Amniotic epithelial cell (primary cell): ENCODE measurements around the gene S100B.
"Not testable (repeated sequence)": the region's sequence is repeated elsewhere in the genome, so short reads cannot be mapped to it uniquely, and the experiment has no call there.

Source experiments
- DNase-seq: peaks from one replicate; pipeline ENCODE4 v3.0.0-alpha.2; 2010; ENCODE audit warnings: low read depth

S100B gene

DNA sequence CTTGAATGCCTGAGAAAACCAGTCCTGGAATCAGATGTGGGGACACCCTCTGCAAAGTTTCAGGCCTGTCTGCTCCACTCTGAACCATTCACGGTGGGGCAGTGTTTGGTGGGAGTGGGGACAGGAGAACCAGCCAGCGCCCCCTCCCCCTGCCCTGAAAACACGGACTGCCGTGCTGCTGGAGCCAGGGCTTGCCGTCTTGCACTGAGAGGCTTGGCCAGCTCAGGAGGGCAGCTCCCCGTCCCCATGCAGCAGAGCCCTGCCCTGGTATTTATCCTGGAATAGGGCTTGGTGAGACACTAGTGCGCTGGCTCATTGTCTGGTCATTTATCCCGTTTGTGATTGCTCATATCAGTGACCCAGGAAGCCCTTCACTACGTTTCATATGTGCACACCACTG is 3.9 kb downstream of the S100B start:
- DNase-seq: no peak

DNA sequence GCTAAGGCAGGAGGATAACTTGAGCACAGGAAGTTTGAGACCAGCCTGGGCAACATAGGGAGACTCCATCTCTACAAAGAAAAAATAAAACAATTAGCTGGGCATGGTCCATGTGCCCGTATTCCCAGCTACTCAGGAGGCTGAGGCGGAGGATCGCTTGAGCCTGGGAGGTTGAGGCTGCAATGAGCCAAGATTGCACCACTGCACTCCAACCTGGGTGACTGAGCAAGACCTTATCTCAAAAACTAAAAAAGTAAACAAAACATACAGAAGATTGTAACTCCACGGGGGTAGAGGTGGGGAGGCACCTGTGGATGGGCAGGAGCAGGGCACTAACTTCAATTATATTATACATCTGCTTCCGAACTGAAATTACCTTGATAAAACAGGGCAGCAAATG is 4.6 kb downstream of the S100B start:
- DNase-seq: no peak

DNA sequence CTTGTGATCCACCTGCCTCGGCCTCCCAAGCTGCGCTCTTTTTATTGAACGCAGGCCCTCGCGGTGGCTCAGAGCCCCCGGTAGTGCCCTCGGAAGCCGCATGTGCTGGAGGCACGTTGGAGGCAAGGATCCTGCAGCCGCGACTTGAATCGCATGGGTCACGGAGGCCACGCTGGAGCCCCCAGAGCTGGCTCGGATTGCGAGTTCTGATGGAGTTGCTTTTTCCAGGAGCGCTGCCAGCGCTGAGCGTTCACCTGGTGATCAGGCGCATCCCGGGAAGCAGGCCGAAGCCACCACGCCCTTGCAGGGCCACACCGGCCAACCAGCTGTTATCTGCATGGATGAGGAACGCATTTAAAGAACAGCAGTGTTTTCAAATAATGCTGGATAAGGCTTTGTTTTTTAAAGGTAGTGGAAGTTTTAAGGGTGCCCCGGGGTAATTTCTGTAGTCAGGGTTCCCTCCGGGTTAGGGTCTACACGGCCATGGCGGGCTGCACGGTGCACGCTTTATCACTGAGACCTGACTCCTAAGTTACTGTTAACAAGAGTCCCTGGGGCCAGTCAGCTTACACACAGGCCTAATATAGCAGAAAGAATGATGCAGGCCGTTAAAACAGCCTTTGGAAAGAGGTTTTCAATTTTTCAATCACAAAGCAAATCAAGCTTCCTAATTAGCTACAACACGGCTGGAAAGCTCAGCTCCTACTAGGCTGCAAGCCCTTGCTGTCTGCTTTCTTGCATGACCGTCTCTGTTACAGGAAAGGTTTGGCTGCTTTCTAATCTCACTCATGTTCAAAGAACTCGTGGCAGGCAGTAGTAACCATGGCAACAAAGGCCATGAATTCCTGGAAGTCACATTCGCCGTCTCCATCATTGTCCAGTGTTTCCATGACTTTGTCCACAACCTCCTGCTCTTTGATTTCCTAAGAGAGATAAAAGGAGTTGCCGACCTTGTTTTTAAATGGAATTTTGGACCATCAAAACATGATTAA is 6.0 kb downstream of the S100B start:
- DNase-seq: peak; percentile 91

DNA sequence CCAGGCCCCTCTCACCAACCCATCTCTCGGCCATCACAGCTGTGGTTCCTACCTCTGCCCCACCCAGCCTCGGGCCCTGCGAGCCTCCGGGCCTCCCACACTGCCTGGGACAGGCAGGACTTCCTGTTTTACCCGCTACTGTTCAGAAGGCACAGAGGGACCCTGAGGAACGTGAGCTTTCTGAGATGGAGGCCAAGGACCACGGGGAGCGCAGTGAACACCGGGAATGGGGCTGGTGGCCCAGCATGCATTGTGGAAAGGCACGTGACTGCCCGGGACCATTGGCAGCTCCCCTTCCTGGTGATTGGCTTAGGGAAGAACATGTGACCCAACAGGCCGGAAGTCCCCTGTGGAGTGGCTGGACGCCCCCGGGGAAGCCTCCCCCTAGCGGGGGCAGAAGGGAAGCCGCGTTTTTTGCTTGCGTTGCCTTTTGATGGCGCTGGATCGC is 7.0 kb downstream of the S100B start:
- no peak for DNase-seq

DNA sequence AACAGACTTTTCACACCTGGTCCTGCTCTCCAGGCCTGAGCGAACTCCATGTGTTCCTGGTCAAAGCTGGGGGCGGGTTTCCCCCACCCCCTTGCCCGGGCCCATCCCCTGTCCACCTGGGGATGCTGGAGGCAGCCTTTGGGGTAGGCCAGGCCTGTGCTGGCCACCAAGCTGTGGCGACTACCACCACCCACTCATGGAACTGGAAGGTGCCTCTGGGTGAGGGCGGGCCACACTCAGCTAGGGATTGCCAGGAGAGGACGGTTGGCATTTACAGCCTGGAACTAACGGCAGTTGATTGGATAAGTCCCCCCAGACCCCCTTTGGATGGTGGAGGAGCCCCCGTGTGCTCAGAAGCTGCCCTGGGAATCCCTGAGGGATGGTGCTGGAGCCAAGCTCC is 7.9 kb downstream of the S100B start:
- DNase-seq: no peak

DNA sequence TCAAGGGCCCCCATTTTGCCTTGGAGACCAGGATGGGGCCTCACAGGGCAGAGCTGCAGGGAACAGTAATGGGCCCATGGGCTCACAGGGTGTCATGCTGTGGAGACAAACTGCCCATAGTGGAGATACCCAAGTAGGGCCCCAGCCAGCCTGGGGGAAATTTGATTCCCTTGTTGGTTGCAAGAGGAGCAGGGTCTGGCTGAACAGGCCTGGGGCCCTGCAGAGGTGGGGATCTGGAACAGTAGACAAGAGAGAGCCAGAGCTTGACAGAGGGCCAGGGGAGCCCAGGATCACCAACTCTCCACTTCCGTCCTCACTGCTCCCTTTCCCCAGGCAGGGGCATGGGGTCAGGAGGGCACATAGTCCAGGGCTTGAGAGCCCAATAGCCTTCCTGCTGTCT is 8.7 kb downstream of the S100B start:
- DNase-seq: no peak

DNA sequence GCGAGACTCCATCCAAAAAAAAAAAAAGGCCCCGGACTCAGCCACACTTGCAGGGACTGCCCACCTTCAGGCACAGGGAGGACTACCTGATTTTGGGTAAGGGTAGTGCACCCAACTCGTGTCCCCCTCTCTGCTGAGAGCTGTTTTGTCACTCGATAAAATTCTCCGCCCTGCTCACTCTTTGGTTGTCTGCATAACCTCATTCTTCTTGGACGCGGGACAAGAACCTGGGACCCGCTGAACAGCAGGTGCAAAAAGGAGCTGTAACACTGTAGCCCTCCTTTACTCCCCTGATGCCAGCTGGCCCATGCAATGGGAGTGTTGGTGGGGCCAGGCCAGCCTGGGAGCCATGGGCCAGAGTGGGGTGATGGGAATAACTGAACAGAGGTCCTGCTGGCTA is 10.6 kb downstream of the S100B start:
- DNase-seq: no peak

DNA sequence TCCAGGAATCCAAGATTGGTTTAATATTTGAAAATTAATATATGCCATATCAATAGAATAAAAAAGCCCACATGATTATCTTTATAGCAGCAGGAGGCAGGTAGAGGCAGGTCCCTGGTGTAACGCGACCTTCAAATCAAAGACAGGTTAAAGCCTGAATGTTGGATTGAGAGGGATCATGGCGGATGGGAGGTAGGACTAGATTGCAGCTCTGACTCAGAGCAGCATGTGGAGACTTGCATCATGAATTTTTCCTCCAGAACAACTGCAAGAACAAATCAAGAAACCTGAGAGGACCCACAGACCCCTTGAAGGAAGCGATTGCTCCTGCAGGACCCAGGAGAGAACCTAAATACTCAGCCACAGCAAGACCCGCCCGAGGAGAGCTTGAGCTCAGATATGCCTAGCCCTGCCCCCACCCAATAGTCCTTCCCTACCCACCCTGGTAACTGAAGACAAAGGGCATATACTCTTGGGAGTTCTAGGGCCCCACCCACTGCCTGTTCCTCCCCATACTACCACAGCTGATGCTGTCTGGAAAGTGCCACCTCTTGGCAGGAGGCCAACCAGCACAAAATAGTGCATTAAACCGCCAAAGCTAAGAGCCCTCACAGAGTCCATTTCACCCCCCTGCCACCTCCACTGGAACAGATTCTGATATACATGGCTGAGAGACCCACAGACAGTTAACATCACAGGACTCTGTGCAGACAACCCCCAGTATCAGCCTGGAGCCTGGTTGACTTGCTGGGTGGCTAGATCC is 19.5 kb downstream of the S100B start:
- DNase-seq: no peak

DNA sequence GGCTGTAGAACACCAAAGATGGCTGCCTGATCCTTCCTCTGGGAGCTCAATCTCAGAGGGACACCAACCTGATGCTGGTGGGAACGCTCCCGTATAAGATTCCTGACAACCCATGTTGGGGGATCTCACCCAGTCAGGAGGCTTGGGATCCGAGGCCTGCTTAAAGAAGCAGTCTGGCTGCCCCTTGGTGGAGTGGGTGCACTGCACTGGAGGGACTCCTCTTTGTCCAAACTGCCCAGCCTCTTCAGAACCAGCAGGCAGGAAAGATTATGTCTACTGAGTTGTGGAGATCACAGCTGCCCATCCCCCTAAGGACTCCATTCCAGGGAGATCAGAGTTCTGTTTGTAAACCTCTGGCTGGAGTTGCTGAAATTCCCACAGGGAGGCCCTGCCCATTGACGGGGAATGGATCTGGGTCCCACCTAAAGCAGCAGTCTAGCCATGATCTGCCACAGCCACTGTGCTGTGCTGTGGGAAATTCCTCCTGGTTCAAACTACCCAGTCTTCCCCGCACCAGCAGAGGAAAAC is 23.0 kb downstream of the S100B start:
- DNase-seq: no peak

DNA sequence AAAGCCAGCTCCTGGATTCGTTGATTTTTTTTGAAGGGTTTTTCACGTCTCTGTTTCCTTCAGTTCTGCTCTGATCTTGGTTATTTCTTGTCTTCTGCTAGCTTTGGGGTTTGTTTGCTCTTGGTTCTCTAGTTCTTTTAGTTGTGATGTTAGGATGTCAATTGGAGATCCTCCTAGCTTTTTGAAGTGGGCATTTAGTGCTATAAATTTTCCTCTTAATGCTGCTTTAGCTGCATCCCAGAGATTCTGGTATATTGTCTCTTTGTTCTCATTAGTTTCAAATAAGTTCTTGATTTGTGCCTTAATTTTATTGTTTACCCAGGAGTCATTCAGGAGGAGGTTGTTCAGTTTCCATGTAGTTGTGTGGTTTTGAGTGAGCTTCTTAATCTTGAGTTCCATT is 25.5 kb downstream of the S100B start:
- DNase-seq: not testable (repeated sequence)

DNA sequence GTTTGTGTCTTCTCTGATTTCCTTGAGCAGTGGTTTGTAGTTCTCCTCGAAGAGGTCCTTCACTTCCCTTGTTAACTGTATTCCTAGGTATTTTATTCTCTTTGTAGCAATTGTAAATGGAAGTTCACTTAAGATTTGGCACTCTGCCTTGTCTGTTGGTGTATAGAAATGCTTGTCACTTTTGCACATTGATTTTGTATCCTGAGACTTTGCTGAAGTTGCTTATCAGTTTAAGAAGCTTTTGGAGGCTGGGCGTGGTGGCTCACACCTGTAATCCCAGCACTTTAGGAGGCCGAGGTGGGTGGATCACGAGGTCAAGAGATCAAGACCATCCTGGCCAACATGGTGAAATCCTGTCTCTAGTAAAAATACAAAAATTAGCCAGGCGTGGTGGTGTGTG is 27.1 kb downstream of the S100B start:
- DNase-seq: not testable (repeated sequence)

DNA sequence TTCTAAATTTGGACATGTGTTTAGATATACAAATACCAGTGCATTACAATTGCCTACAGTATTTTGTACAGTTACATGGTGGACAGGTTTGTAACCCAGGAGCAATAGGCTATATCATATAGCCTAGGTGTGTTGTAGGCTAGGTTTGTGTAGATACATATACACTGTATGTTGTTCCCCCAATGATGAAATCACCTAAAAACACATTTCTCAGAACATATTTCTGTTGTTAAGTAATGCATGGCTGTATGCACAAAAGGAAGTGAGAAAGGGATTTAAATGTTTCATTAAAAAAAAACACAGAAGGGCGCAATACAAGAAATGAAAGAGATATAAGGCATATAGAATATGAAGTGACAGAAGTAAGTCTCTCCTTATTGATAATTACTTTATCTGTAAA is 32.0 kb downstream of the S100B start:
- DNase-seq: no peak

DNA sequence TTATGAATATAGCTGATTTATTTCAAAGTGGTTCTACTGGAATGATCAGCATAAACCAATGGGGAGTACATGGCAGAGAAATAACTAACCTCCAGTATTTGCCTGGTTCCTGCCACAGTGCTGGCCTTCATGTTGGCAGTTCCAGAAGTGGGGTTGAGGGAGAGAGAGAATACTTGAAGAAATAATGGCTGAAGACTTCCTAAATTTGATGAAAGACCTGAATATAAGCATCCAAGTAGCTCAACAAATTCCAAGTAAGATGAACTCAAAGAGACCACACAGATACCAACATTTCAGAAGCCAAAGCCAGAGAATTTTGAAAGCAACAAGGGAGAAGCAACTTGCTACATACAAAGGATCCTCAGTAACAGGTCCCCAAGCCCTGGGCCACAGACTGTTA is 34.3 kb downstream of the S100B start:
- no peak for DNase-seq

DNA sequence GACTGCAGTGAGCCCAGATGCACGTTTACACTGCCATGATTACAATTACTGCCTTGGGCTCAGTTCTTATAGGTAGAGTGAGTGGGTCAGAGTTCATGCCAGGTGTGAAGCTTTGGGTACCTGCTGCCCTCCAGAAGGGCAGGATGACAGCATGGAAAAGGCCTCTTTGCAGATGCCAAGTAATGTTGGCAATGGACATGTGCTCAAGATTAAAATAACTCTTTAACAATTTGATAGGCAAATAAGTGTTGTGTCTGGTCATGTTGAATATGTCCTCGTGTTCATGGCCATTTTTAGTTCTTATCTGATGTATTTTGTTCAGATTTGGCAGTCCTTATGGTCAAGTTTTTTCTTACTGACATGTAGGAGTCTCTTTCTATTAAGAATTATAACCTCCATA is 34.8 kb downstream of the S100B start:
- no peak for DNase-seq

DNA sequence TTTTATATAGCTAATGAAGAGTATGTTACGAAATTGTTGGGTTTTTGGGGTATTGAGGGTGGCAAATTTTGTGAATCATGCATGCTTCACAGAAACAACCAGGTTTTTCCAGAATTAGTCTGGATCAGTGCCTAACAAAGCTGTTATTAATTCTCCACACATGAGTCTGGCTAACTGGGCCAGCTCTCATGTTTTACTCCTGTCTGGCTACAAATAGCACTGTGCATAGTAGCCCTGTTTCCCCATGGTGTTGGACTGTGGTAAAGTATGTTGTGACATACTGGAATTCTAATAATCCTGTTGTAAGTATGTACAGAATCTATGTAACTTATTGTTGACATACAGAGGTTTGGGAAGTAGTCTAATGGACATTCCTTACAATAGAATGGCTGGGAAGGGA is 35.8 kb downstream of the S100B start:
- DNase-seq: no peak

DNA sequence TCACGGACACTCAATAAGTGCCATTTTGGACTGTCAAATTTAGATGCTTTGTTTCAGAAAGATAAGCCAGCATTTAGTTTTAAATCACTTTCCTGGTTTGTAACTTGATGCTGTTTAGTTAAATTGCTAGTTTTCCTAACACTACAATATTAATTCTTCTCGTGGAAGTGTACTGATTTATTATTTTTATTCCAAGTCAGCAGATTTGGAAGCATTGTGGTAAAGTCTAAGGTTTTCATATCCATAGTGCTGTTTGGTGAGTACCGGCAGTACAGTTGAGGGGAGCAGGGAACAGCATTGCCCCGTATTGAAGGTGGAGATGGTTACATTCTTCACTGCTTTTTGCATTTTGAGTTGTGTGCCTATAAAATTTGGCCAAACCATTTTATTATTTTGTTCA is 36.3 kb downstream of the S100B start:
- DNase-seq: no peak

DNA sequence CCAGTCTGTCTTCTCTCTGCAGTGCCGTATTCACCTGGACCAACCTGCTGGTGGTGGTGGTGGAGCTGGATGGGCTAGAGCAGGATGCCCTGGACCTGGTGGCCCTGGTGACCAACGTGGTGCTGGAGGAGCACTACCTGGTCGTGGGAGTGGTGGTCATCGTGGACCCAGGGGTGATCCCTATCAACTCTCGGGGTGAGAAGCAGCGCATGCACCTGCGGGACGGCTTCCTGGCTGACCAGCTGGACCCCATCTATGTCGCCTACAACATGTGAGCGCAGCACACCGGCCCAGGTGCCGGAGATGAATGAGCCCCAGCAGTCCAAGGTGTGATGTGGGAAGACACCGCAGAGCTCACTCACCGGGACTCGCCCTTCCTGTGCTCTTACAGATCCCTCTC is 37.5 kb downstream of the S100B start:
- no peak for DNase-seq

DNA sequence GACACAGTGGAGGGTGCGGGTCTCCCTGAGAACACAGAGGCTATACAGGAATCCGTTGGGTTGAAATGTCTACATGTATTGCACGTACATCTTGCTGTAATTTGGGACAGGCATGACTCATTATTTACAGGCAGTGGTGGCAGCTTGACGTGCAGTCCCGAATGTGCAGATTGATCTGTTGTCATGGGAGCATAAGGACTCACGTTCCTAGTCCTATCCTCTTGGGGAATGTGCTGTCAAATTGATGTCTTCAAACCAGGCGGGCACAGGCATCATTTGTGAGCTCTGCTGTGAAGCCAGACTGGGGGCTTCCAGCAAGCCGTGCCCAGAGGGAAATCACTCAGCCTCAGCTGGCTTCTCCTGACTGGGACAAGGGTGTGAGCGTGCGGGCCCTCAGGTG is 40.5 kb downstream of the S100B start:
- no peak for DNase-seq

DNA sequence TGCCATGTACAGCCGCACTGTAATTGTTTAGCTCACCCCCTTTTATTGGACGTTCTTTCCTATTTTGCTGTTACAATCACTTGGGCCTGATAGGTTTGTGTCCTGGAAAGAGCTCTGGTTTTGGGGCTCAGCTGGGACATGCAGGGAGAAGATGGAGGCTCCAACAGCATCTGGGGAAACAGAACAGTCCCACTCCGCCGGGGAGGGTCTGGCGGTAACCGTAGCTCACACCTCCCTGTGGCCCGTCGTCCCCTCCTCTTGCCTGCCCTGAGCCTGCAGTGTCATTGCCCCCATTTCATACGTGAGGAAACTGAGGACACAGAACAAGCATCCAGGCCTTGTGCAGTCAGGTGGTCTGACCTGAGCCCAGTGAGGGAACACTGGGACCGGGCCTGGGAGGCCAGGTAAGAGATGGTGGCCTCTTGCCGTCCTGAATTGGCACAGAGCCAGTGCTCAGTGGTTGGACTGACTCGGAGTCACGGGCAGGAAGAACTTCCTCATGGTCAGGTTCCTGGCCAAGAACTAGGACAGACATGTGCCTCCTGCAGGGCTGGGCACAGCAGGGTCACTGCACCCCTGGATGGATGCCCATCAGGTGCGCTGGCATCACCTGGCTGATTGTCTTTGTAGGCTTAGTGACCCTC is 41.8 kb downstream of the S100B start:
- DNase-seq: no peak

DNA sequence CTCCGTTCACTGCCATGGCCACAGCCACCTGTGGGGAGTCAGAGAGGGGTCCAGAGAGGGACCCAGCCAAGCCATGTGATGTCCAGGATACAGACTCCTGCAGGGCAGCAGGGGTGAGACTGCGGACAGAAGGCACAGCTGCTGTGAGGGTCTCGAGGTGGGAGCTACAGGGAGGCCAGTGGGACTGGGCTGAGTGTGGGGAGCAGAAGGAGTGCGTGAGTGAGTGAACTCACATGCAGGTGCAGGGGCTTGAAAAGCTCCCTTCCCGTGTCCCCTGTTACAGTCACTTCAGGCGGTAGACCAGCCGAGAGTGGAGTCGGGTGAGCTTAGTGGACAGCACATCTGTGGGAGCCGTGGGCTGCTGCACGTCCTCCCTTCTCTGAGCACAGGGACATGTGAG is 42.4 kb downstream of the S100B start:
- no peak for DNase-seq

DNA sequence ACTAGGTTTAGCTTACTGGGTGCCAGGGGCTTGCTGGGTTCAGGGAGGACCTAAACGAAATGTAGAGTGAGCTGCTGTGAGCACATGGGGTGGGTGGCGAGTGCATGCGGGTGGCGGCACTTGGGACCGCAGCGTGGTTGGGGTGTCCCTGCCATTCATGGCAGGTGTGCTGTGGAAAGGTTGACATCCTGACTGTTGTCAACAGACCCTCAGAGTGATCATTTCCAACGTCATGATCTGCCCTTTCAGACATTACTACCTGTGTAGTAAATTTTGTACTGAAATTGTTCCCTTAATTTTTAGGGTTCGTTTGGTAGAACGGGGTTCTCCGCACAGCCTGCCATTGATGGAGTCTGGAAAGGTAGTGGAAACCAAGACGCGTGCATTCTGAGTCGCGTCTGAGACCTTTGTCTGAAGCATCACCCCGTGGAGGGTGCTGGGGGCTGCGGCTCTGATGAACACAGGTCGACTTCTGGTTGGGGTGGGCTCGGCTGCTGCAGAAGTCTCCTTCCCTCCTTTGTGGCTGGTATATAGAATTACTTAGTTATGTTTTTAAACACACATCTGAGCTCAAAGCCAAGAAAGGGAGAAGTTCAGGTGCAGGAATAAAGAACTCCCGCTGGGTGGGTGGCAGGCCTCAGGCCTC is 43.3 kb downstream of the S100B start:
- no peak for DNase-seq
